Astrocyte (in vitro differentiated cells and primary cell): ENCODE results near the gene VWA5B1. TPM values are rescaled to one million over a fixed set of nuclear protein-coding genes. Genes with fewer than 3 reads are reported as not detected.

Source experiments
- DNase-seq: peaks from one replicate; pipeline ENCODE4 v3.0.0-alpha.2; 2010; ENCODE audit warnings: low read depth
- FAIRE-seq: peaks from 2 replicates; lab custom pipeline; 2011; peaks lifted over from hg19 to GRCh38; lab: Jason Lieb, UNC
- H2AFZ ChIP-seq: 2 replicates; pipeline ENCODE4 v1.6.0; 2012; ENCODE audit warnings: low read depth, low read length, inconsistent platforms
- H3K27ac ChIP-seq: 2 replicates; pipeline ENCODE4 v1.5.1; 2011; ENCODE audit warnings: low read depth, low read length, inconsistent platforms
- H3K27me3 ChIP-seq: 2 replicates; pipeline ENCODE4 v1.6.0; 2011; ENCODE audit warnings: low read length, inconsistent platforms; ENCODE audit not compliant: insufficient read depth
- H3K36me3 ChIP-seq: 2 replicates; pipeline ENCODE4 v1.5.1; 2011; ENCODE audit warnings: low read length, inconsistent platforms; ENCODE audit not compliant: insufficient read depth
- H3K4me1 ChIP-seq: 2 replicates; pipeline ENCODE4 v1.5.1; 2011; ENCODE audit warnings: low read length, inconsistent platforms; ENCODE audit not compliant: insufficient read depth
- H3K4me2 ChIP-seq: 2 replicates; pipeline ENCODE4 v1.6.0; 2012; ENCODE audit warnings: low read length, inconsistent platforms
- H3K4me3 ChIP-seq: 2 replicates; pipeline ENCODE4 v1.5.1; 2011; ENCODE audit warnings: low read depth, mild to moderate bottlenecking, low read length, inconsistent platforms; ENCODE audit not compliant: insufficient read depth
- H3K79me2 ChIP-seq: 2 replicates; pipeline ENCODE4 v1.6.0; 2012; ENCODE audit warnings: mild to moderate bottlenecking, low read length, inconsistent platforms; ENCODE audit not compliant: insufficient read depth
- H3K9ac ChIP-seq: 2 replicates; pipeline ENCODE4 v1.6.0; 2012; ENCODE audit warnings: mild to moderate bottlenecking, low read length, inconsistent platforms
- H3K9me3 ChIP-seq: 2 replicates; pipeline ENCODE4 v1.5.1; 2012; ENCODE audit warnings: low read depth, mild to moderate bottlenecking, low read length, inconsistent platforms; ENCODE audit not compliant: insufficient read depth
- H4K20me1 ChIP-seq: 2 replicates; pipeline ENCODE4 v1.6.0; 2012; ENCODE audit warnings: low read length, inconsistent platforms; ENCODE audit not compliant: insufficient read depth
- H3K27ac Mint-ChIP-seq: one replicate; pipeline ENCODE4 v1.8.0; 2021; ENCODE audit warnings: mild to moderate bottlenecking, mixed read lengths; ENCODE audit not compliant: unreplicated experiment
- H3K27me3 Mint-ChIP-seq: one replicate; pipeline ENCODE4 v1.8.0; 2021; ENCODE audit warnings: low read depth, mixed read lengths; ENCODE audit not compliant: unreplicated experiment
- H3K36me3 Mint-ChIP-seq: one replicate; pipeline ENCODE4 v1.8.0; 2021; ENCODE audit warnings: low read depth, mixed read lengths; ENCODE audit not compliant: unreplicated experiment
- H3K4me1 Mint-ChIP-seq: one replicate; pipeline ENCODE4 v1.8.0; 2021; ENCODE audit warnings: low read depth, mixed read lengths; ENCODE audit not compliant: unreplicated experiment
- H3K4me3 Mint-ChIP-seq: one replicate; pipeline ENCODE4 v1.8.0; 2021; ENCODE audit warnings: mild to moderate bottlenecking, moderate library complexity, mixed read lengths; ENCODE audit not compliant: unreplicated experiment
- H3K9me3 Mint-ChIP-seq: one replicate; pipeline ENCODE4 v1.8.0; 2021; ENCODE audit warnings: mild to moderate bottlenecking, mixed read lengths; ENCODE audit not compliant: unreplicated experiment
- CTCF ChIP-seq: IDR thresholded peaks from 2 replicates; pipeline ENCODE4 v1.5.1; 2011; ENCODE audit warnings: low read depth, mild to moderate bottlenecking, inconsistent platforms, low read length, moderate library complexity; ENCODE audit not compliant: insufficient read depth
- EZH2 ChIP-seq: IDR thresholded peaks from 2 replicates; pipeline ENCODE4 v1.6.1; 2012; ENCODE audit warnings: mild to moderate bottlenecking, low read length, inconsistent platforms; ENCODE audit not compliant: insufficient read depth
- total RNA-seq: library from RNA; stranded (reverse); gene quantifications from 2 replicates; pipeline ENCODE4 v1.2.1, GENCODE V29; 2021

VWA5B1 gene
- total RNA-seq, 1 donor from 2014 or later = not detected

GRCh38 chr1:20402585-20403422, 112.1 kb downstream of the VWA5B1 start:
- Histone ChIP-seq H3K4me3 (no peak overlapping the region), H3K27ac (no peak overlapping the region), H3K9ac (no peak overlapping the region), H3K36me3 (no peaks in the 10 kb centered on the region), H4K20me1 (no peaks in the 10 kb centered on the region), H3K79me2 (no peaks in the 10 kb centered on the region), H3K27me3 (peaks cover 8% of the 10 kb centered on the region), H3K9me3 (no peaks in the 10 kb centered on the region), H2AFZ (no peak overlapping the region), H3K4me2 (no peak overlapping the region), H3K4me1 (peaks cover 27% of the 10 kb centered on the region)
- H3K9me3 Mint-ChIP-seq = no peaks in the 10 kb centered on the region
- H3K36me3 Mint-ChIP-seq = no peaks in the 10 kb centered on the region
- no peak for FAIRE-seq
- H3K4me3 Mint-ChIP-seq = no peak overlapping the region
- TF ChIP-seq CTCF (no peak), EZH2 (no peak)
- peaks cover 71% of the 10 kb centered on the region for H3K27me3 Mint-ChIP-seq
- DNase-seq = no peak
- no peak overlapping the region for H3K27ac Mint-ChIP-seq
- H3K4me1 Mint-ChIP-seq = peaks cover 7% of the 10 kb centered on the region

GRCh38 chr1:20403423-20404145, 112.9 kb downstream of the VWA5B1 start:
- Histone ChIP-seq H3K9ac (no peak overlapping the region), H3K4me3 (no peak overlapping the region), H2AFZ (no peak overlapping the region), H4K20me1 (no peaks in the 10 kb centered on the region), H3K36me3 (no peaks in the 10 kb centered on the region), H3K27ac (no peak overlapping the region), H3K27me3 (peaks cover 8% of the 10 kb centered on the region), H3K4me2 (no peak overlapping the region), H3K79me2 (no peaks in the 10 kb centered on the region), H3K4me1 (peaks cover 27% of the 10 kb centered on the region), H3K9me3 (no peaks in the 10 kb centered on the region)
- H3K27ac Mint-ChIP-seq = no peak overlapping the region
- H3K4me3 Mint-ChIP-seq = no peak overlapping the region
- TF ChIP-seq EZH2 (no peak), CTCF (no peak)
- no peaks in the 10 kb centered on the region for H3K9me3 Mint-ChIP-seq
- H3K27me3 Mint-ChIP-seq = peaks cover 64% of the 10 kb centered on the region
- H3K36me3 Mint-ChIP-seq = no peaks in the 10 kb centered on the region
- DNase-seq (no peak), FAIRE-seq (no peak)
- peaks cover 7% of the 10 kb centered on the region for H3K4me1 Mint-ChIP-seq
